ENCODE measurements around the gene MORN1.
"Not testable (repeated sequence)": the region's sequence is repeated elsewhere in the genome, so short reads cannot be mapped to it uniquely, and the experiment has no call there.

MORN1 gene

GRCh38 chr1:2334883-2335534 lies 56.3 kb downstream of the MORN1 start:
- no peak for DNase-seq

- no peak for DNase-seq
Observed at GRCh38 chr1:2334366-2334765, 57.0 kb downstream of the MORN1 start.

GRCh38 chr1:2331580-2331979 lies 59.8 kb downstream of the MORN1 start:
- DNase-seq = not testable (repeated sequence)

DNA sequence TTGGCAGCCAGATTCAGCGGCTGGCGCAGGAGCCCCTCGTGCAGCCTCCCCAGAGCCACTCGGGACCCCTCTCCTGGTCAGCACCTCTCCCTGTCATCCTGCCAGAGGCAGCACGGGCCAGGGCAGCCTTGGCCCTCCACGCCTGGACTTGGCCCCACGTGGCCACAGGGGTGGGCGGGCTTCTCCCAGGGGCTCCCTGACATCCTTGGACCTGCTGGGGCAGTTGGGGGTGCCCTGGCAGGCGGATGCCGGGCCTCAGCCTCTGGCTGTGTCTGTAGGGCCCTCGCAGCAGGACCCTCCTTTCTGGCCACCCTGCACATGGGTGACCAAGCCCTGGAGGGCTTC lies 60.2 kb downstream of the MORN1 start:
- no peak for DNase-seq

DNA sequence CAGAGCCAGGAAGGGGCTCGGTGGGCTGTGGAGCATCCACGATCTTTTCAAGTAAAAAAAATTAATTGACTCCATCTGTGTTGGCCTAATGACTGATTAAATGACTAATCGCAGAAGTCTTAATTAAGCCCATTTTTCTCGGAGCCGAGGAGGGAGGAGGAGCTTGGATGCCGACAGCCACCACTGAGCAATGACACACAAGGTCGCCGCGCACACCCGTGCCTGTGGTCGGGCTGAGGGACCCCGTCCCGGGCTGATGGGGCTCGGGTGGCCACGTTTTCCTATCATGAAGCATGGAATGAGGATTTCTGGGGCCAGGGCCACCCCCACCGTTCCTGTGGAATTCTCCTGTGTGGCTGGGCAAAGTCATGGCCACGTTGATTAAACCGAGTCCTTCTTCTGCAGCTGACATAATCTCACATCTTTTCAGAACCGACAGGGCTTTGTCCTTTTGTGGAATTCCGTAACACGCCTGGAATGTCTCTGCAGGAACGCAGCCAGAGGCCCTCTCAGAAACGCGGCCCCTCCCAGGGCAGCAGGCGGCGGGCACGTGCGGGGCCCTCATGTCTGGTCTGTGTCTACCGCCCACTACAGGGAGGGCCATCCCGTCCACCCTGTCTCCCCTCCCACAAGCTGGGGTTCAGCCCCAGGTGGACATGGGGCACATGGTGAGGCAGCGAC lies 60.7 kb downstream of the MORN1 start:
- no peak for DNase-seq

GRCh38 chr1:2330035-2330434 lies 61.3 kb downstream of the MORN1 start:
- no peak for DNase-seq

- DNase-seq = no peak
Observed at GRCh38 chr1:2328676-2329455, 62.5 kb downstream of the MORN1 start.

- no peak for DNase-seq
Observed at GRCh38 chr1:2327841-2328240, 63.5 kb downstream of the MORN1 start.

DNA sequence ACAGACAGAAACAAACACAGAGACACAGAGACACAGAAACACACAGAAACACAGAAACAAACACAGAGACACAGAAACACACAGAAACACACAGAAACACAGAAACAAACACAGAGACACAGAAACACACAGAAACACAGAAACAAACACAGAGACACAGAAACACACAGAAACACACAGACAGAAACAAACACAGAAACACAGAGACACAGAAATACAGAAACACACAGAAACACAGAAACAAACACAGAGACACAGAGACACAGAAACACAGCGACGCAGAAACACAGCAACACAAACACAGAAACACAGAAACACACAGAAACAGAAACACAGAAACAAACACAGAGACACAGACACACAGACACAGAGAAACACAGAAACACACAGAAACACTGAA lies 64.2 kb downstream of the MORN1 start:
- not testable (repeated sequence) for DNase-seq

DNA sequence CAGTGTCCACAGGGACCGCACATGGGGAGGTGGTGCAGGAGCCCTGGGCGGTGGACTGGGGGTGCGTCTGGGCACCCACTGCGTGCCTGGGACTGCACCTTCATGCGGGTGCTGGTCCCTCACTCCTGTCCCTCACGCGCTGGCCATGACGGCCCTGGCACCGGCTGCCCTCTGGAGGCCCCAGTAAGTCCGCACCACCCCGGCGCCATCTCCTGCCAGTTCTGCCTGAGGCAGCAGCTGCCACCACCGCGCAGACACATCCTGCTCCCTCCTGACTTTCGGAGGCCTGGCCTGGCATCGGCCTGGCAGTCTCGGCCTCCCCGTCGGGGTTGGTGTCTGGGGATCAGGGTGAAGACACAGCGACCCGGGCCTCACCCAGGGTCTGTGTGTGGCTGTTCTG lies 64.8 kb downstream of the MORN1 start:
- no peak for DNase-seq

DNA sequence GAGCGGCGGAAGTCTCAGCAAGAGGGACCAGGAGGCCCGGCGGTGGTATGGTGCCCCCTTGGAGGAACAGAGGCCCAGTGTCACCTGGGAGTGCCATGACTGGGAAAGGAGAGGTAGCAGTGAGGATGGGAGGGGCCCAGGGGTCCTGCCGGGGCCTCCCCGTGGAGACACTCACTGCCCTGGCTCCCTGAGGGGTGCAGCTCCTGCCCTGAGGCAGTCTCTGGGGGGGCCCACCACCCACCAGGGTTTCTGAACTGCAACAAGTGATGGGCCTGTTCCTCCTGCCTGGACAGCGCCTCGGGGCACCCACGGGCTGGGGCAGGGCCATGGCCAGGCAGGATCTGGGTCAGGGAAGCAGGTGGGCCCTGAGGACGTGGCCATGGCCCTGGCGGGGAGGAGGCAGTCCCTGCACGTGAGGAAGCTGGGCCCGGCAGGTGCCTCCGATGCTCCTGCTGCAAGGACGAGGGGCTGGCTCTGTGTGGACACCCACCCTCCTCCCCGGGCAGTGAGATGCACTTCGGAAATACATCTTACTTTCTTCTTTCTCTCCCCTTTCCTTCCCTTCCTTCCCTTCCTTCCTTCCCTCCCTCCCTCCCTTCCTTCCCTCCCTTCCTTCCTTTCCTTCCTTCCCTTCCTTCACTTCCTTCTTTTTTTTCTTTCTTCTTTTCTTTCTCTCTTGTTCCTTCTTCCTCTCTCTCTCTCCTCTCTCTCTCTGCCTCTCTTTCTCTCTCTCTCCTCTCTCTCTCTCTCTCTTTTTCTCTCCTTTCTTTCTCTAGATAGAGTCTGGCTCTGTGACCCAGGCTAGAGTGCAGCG lies 66.6 kb downstream of the MORN1 start:
- no peak for DNase-seq

- DNase-seq = no peak
Observed at GRCh38 chr1:2323451-2323974, 67.8 kb downstream of the MORN1 start.

GRCh38 chr1:2322581-2323211 lies 68.7 kb downstream of the MORN1 start:
- no peak for DNase-seq

DNA sequence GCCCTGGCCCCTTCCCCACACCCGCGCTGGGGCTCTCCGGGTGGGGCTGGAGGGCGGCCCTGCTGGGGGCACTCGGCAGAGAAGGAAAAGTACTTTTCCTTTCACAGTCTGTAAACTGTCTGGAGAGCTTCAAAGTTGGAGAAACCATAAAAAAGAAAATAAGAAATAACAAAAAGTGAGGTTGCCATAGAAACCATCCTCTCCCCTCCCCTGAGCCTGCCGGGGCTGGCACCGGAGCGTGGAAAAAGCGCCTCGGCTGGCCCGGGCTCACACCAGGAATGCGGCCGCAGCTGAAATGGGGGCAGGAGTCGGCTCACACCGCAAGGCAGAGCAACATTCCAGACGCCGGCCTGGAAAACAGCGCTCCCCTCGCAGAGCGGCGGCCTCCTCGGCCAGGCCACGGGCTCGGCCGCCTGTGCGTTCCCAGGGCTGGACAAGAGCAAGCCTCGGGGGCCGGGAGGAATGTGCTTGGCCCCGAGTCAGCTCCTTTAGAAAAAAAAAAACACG lies 69.2 kb downstream of the MORN1 start:
- no peak for DNase-seq

DNA sequence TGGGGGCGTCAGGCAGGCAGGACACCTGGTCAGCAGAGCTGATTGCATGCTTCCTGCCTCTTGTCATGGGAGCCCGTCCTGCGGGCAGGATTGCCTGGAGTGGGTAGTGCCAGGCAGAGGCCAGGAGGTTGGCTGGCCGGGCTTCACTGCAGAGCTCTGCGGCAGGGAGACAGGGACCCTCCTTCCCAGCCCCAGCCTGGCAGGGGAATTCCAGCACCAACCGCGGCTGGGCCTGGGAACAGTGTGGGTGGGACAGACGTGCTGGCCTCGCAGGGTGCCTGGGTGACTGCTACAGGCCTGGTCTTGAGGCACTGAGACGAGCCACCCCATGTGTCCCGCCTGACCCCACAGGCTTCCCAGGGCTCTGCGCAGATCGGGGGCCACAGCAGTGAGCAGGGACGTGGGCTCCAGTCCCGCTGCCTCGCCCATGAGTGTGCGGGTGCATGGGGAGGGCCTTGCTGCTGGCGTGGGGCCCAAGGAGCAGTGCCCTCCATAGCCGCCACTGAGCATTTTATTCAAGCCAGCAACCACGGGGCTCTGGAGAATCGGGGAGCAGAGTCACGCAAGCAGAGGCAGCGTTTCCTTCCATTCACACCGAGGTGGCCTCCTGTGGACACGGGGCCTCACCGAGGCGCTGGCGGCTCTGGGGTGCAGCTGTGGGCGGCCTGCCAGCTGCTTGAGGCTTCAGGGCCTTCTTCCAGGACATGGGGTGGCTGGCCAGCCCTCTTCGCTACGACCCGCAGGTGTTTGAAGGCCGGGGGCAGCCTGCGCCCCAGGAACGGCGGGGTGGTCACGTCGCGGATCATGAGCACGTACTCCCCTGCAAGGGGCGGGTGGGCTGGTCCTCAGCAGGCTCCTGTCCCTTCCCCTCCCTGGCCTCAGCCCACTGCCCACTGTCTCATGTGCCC lies 70.3 kb downstream of the MORN1 start:
- no peak for DNase-seq

GRCh38 chr1:2320006-2320405 lies 71.3 kb downstream of the MORN1 start:
- DNase-seq = no peak

GRCh38 chr1:2319291-2319690 lies 72.1 kb downstream of the MORN1 start:
- DNase-seq = no peak

- no peak for DNase-seq
Observed at GRCh38 chr1:2318314-2319278, 72.8 kb downstream of the MORN1 start.

- DNase-seq = no peak
Observed at GRCh38 chr1:2317230-2318065, 73.9 kb downstream of the MORN1 start.
